ENCODE results near the gene ITPKC.

- TF ChIP-seq CTCF (IDR thresholded peaks at IDR 0.05) (no peak), POLR2A (IDR thresholded peaks at IDR 0.05) (peak in 1 of 2 donors; percentile 26)
These were observed 29.3 kb upstream of the ITPKC start for GRCh38 chr19:40687525-40688016.
